ENCODE data around the gene PPP1R14B.

The PPP1R14B gene

GRCh38 chr11:64268893-64269539 is 22.3 kb upstream of the PPP1R14B start:
- TF ChIP-seq SPI1 (IDR thresholded peaks at IDR 0.05; ENCODE audit: low read depth, low read length) (no peak), TAF1 (IDR thresholded peaks at IDR 0.05; ENCODE audit: low read depth, low read length) (0 out of 2 replicates have a peak, but pooled peaks have one; percentile 20)
- no peak for FAIRE-seq
- DNase-seq (ENCODE audit: insufficient read length, low spot score) = no peak

DNA sequence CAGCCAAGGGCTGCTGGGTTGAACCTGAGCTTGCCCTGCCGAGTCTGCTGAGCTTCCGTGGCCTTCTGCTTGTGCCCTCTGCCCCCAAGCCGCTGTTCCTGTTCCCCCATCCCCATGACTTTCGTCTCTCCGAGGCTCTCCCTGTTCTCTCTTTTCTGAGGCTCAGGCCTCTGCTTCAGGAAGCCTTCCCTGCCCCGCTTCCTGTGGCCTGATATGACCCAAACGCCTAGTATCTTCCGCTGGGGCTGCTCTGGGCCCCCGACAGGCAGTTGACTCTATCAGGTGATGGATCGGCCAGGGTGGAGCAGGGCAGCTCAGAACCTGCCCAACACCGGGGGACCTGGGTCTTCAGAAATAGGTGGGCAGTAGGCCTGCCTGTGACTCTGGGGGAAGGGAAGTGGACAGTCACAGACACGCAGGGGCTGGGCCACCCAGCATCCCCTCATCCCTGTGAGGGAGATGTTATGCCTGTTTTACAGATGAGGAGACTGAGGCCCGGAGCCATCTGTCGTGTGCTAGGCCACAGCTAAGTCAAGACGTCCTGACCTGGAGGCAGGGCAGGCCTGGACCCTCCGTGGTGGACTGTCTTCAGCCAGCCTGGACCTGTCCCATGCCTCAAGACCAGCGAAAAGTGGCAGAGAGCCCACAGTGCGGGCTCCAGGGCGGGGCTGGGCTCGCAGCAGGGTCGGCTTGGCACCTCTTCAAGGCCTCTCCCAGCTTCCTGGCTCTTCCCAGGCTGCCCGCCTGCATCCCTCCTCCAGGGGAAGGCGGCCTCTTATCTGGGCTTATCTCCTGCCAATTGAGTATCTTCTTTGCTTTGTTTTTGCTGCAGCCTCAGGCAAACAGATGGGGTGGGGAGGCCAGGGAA is 21.5 kb upstream of the PPP1R14B start:
- DNase-seq (ENCODE audit: insufficient read length, low spot score) = no peak
- no peak for FAIRE-seq
- TF ChIP-seq PAX5 (IDR thresholded peaks at IDR 0.05; ENCODE audit: insufficient read depth, low read length, severe bottlenecking) (no peak), POLR2A (IDR thresholded peaks at IDR 0.05; ENCODE audit: low read depth, low read length) (no peak), SPI1 (IDR thresholded peaks at IDR 0.05; ENCODE audit: low read depth, low read length) (no peak), POLR2AphosphoS5 (IDR thresholded peaks at IDR 0.05; ENCODE audit: low read depth, low read length) (no peak), POU2F2 (IDR thresholded peaks at IDR 0.05; ENCODE audit: low read depth, low read length) (no peak), TAF1 (IDR thresholded peaks at IDR 0.05; ENCODE audit: low read depth, low read length) (no peak)

DNA sequence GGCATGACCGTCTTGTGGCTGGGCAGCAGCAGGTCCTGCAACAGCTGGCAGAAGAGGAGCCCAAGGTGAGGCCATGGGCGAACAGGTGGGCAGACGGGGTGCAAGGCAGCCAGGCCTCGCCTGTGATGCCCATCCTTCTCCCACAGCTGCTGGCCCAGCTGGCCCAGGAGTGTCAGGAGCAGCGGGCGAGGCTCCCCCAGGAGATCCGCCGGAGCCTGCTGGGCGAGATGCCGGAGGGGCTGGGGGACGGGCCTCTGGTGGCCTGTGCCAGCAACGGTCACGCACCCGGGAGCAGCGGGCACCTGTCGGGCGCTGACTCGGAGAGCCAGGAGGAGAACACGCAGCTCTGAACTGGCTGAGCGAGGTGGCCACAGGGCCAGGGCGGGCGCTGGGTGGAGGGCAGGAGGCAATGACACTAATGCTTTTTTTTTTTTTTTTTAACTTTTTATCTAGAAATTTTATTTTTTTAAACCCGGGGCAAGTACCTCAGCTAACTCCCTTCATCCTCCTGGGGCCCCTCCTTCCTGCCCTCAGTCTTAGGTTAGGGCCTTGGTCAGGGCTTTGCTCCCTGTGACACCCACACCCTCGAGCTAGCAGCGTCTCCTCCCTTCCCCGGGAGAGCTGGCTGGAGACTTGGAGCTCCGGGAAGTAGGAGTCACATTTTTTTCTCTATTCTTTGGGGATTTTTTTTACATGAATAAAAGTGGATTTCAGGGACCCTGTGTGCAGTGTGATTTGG is 20.6 kb upstream of the PPP1R14B start:
- TF ChIP-seq PAX5 (IDR thresholded peaks at IDR 0.05; ENCODE audit: insufficient read depth, low read length, severe bottlenecking) (no peak), POLR2AphosphoS5 (IDR thresholded peaks at IDR 0.05; ENCODE audit: low read depth, low read length) (no peak), TAF1 (IDR thresholded peaks at IDR 0.05; ENCODE audit: low read depth, low read length) (no peak), SPI1 (IDR thresholded peaks at IDR 0.05; ENCODE audit: low read depth, low read length) (no peak), POU2F2 (IDR thresholded peaks at IDR 0.05; ENCODE audit: low read depth, low read length) (no peak), POLR2A (IDR thresholded peaks at IDR 0.05; ENCODE audit: low read depth, low read length) (no peak)
- FAIRE-seq (no peak), DNase-seq (ENCODE audit: insufficient read length, low spot score) (no peak)

DNA sequence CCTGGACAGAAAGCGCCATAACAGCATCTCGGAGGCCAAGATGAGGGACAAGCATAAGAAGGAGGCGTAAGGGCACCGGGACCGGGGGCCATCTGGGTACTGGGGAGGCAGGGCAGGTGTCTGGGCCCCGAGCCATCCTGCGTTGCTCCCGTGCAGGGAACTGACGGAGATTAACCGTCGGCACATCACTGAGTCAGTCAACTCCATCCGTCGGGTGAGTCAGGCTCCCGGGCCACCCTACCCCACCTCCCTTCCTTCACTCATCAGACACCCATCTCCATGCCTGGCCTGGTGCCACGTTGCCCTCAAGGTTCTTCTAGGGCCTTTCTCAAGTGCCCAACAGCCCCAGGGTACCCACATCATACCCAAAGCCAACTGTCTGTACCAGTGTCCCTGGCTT is 19.6 kb upstream of the PPP1R14B start:
- no peak for FAIRE-seq
- DNase-seq (ENCODE audit: insufficient read length, low spot score) = no peak
- TF ChIP-seq SPI1 (IDR thresholded peaks at IDR 0.05; ENCODE audit: low read depth, low read length) (no peak), POLR2A (IDR thresholded peaks at IDR 0.05; ENCODE audit: low read depth, low read length) (no peak), PAX5 (IDR thresholded peaks at IDR 0.05; ENCODE audit: insufficient read depth, low read length, severe bottlenecking) (no peak), TAF1 (IDR thresholded peaks at IDR 0.05; ENCODE audit: low read depth, low read length) (no peak), POLR2AphosphoS5 (IDR thresholded peaks at IDR 0.05; ENCODE audit: low read depth, low read length) (no peak), POU2F2 (IDR thresholded peaks at IDR 0.05; ENCODE audit: low read depth, low read length) (no peak)

DNA sequence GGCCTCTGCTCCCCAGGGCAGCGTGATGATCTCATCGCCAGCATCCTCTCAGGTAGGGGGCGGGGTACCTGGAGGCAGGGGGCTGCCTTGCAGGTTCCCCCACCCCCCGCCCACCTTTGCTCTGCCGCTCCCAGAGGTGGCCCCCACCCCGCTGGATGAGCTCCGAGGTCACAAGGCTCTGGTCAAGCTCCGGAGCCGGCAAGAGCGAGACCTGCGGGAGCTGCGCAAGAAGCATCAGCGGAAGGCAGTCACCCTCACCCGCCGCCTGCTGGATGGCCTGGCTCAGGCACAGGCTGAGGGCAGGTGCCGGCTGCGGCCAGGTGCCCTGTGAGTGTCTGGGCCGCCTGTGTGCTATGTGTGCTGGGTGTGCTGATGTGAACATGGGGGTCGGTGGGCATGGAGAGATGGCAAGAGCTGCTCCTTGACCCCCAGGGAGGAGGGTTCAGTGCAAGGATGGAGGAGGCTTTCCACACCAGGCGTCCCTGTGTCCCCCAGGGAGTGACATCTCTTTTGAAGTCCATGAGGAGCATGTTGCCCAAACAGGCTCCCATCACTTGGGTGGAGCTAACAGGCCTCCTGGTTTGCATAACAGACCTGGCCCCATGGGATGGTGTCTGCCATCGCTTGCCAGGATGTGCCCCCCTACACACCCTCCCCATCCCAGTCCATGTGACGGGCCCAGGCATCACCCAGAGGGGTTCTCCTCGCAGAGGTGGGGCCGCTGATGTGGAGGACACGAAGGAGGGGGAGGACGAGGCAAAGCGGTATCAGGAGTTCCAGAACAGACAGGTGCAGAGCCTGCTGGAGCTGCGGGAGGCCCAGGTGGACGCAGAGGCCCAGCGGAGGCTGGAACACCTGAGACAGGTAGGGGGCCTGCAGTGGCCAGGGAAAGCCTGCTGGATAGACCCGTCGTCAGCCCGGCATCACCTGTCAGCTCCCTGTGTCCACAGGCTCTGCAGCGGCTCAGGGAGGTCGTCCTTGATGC is 18.7 kb upstream of the PPP1R14B start:
- TF ChIP-seq TAF1 (IDR thresholded peaks at IDR 0.05; ENCODE audit: low read depth, low read length) (no peak), SPI1 (IDR thresholded peaks at IDR 0.05; ENCODE audit: low read depth, low read length) (no peak), POLR2A (IDR thresholded peaks at IDR 0.05; ENCODE audit: low read depth, low read length) (no peak), POU2F2 (IDR thresholded peaks at IDR 0.05; ENCODE audit: low read depth, low read length) (no peak)
- no peak for FAIRE-seq
- DNase-seq (ENCODE audit: insufficient read length, low spot score) = no peak

DNA sequence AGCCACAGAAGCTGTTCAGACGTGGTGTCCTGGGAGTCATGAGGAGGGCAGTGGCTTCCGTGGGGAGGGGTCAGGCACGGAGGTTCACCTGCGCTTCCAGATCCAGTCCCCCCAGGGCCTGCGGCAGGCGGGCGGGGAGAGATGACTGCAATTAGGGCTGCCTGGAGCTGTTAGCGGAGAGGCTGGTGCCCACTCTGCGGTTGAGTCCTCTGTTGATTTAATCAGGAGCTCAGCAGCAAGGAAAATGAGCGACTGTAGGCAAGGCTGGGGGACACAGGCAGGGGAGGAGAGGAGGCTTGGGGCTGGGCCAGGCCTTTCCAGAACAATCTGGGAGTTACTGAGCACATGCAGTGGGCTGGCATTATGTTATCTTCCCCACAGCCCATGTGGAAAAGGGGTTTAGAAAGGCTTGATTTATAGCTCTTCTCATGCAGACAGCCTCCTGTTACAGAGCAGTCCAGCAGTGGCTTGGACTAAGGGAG is 17.7 kb upstream of the PPP1R14B start:
- no peak for FAIRE-seq
- DNase-seq (ENCODE audit: insufficient read length, low spot score) = no peak
- TF ChIP-seq POU2F2 (IDR thresholded peaks at IDR 0.05; ENCODE audit: low read depth, low read length) = no peak
- no peak for TF ChIP-seq POLR2AphosphoS5 (IDR thresholded peaks at IDR 0.05; ENCODE audit: low read depth, low read length)

- TF ChIP-seq POU2F2 (IDR thresholded peaks at IDR 0.05; ENCODE audit: low read depth, low read length) (no peak), SPI1 (IDR thresholded peaks at IDR 0.05; ENCODE audit: low read depth, low read length) (no peak), TAF1 (IDR thresholded peaks at IDR 0.05; ENCODE audit: low read depth, low read length) (no peak), POLR2AphosphoS5 (IDR thresholded peaks at IDR 0.05; ENCODE audit: low read depth, low read length) (no peak), PAX5 (IDR thresholded peaks at IDR 0.05; ENCODE audit: insufficient read depth, low read length, severe bottlenecking) (no peak), POLR2A (IDR thresholded peaks at IDR 0.05; ENCODE audit: low read depth, low read length) (no peak)
- FAIRE-seq = no peak
- no peak for DNase-seq (ENCODE audit: insufficient read length, low spot score)
Observed at GRCh38 chr11:64263947-64264317, 17.2 kb upstream of the PPP1R14B start.

DNA sequence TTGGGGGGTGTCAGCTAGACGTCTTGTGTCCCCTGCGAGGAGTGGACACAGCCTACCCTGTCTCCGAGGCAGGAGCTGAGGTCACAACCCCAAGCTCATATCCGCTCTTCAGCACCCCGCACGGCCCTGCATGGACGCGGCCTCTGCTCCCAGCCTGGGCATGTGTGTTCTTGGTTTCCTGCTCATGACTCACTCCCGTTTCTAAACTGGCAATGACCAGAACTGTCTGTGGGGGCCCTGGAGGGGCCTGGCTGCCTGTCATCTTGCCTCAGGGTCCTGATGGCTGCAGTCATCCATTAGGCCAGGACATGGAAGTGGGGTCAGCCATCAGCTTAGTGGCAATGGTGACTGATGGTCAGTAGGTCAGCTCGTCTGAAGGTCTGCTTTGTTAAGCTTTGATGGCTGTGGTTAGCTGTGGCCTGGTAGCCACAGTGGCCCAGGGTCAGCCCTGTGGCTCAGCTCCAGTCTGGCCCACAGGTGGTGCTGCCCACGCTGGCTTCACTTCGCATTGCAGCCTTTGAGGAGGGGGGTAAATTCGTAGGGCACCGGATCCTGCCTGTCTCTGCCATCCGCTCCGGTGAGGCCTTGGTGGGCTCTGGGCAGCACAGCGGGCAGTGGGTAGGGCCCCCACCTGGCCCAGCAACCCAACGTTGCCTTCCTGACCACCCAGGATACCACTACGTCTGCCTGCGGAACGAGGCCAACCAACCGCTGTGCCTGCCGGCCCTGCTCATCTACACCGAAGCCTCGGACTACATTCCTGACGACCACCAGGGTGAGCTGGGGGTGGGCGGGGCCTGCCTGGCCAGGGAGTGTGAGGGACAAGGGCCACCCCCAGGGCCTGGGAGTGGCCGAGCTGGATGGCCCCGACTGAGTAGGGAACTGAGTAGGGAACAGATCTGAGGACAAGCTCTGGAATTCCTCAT is 16.5 kb upstream of the PPP1R14B start:
- DNase-seq (ENCODE audit: insufficient read length, low spot score) = no peak
- TF ChIP-seq PAX5 (IDR thresholded peaks at IDR 0.05; ENCODE audit: insufficient read depth, low read length, severe bottlenecking) (no peak), POLR2A (IDR thresholded peaks at IDR 0.05; ENCODE audit: low read depth, low read length) (no peak)
- FAIRE-seq = no peak
